ENCODE measurements around the gene RBPJL.
A peak's percentile ranks its signal among the peaks of the same experiment; 100 is the strongest.

Gene RBPJL

DNA sequence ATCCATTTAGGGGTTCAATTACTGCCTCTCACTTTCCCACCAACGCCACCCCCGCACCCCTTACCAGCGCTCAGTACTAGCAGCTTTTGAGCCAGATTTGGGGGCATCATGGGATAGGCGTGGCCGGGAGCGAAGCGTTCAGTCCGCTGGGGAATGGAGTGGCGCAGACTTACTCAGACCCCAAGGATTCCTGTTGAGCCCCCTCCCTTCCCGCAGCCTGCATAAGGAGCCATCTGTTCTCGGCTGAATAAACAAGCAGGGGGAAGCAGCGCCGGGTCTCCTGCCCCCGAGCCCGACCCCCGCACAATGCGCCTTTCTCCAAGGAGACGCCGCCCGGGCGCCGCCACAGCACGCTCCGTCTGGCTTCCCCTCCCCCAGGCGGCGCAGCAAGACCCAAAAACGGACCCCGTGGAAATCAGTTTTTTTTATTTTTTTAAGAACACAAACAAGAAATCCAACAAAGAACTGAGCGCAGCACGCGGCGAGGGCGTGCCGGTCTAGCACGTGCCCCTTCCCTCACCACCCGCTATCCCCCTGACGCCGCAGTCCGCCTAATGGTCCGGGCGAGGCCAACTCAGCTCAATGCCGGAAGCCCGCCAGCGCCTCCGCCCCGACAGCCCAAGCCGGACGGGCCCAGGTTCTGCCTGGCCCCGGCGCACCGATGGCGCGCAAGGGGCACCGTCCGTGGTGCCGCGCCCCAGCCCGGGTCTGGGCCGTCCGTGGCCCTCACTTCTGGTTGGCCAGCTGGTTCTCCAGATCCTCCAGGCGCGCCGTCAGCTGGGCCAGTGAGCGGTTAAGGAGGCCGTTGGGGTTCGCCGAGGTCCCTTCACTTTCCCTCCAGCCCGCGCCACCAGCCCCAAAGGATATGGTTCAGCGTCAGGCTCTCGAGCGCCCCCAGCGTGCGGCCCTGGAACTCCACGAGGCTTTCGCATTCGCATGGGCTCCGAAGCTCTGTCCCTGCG lies 13.3 kb upstream of the RBPJL start:
- DNase-seq, result no peak

DNA sequence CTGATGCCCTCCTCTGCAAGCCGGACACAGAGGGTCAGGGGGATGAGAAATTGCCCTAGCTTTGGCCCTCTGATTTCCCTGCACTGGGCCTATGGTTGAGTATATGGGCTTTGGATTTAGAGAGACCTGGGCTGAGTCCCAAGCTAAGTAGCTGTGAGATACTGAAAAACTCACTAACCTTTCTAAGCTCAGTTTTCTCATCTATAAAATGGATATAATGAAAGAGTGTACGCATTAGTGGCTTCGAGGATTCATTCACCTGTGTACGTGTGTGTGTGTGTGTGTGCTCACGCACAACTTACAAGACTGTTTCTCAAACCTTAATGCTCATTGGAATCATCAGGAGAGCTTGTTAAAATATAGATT lies 12.7 kb upstream of the RBPJL start:
- no peak for DNase-seq

DNA sequence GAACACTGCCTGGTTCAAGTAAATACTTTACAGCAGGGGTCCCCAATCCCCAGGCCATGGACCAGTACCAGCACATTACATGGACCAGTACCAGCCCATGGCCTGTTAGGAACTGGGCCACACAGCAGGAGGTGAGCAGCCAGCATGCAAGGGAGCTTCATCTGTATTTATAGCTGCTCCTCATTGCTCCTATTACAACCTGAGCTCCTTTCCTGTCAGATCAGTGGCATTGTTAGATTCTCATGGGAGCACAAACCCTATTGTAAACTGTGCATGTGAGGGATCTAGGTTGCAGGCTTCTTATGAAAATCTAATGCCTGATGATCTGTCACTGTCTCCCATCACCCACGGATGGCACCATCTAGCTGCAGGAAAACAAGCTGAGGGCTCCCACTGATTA lies 12.0 kb upstream of the RBPJL start:
- DNase-seq, result no peak

DNA sequence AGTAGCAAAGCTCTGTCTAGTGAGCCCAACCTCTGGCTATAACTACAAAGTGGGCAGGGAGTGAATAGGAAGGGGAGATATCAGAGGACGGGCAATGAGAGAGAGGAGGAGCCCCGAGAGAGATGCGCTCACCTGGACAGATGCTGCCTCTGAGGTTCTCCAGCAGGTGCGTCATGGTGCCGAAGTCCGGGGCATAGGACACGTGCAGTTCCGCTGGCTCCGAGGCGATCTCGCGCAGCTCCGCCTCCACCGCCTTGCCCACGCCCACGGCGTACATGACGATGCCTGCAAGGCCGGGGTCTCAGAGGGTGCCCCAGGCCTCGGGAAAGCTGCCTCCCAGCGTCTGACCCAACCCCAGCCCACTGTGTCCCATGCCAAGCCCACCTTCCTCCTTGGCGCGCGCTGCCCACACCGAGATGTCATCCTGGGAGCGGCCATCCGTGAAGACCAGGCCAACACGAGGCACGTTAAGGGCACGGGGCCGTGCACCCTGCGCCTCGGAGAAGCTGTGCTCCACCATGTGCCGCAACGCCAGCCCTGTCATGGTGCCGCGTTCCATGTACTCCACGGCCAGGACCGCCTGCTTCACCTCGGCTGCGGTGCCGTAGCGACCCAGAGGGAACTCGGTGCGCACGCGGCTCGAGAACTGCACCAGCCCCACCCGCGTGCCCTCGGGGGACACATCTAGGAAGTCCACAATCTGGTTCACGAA lies 8.7 kb upstream of the RBPJL start:
- DNase-seq, result no peak

- no peak for DNase-seq
These were observed 6.9 kb upstream of the RBPJL start for GRCh38 chr20:45299786-45300185.

DNA sequence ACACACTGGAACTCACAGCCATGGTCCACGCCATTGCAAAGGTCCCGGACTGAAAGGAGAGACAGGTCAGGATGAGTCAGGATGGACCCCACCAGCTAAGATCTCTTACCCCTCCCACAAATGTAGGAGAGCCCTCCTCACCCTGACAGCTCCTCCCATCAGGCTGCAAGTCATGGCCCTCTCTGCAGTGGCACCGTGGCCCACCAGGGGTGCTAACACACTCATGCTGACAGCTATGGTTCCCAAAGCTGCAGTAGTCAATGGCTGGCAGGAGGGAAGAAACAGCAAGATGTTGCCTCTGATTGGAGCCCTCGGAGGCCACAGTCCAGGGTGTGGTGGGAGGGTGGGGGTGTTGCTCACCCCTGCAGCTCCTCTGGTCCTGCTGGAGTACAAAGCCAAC lies 5.7 kb upstream of the RBPJL start:
- no peak for DNase-seq

GRCh38 chr20:45301824-45302271 lies 4.8 kb upstream of the RBPJL start:
- no peak for DNase-seq

DNA sequence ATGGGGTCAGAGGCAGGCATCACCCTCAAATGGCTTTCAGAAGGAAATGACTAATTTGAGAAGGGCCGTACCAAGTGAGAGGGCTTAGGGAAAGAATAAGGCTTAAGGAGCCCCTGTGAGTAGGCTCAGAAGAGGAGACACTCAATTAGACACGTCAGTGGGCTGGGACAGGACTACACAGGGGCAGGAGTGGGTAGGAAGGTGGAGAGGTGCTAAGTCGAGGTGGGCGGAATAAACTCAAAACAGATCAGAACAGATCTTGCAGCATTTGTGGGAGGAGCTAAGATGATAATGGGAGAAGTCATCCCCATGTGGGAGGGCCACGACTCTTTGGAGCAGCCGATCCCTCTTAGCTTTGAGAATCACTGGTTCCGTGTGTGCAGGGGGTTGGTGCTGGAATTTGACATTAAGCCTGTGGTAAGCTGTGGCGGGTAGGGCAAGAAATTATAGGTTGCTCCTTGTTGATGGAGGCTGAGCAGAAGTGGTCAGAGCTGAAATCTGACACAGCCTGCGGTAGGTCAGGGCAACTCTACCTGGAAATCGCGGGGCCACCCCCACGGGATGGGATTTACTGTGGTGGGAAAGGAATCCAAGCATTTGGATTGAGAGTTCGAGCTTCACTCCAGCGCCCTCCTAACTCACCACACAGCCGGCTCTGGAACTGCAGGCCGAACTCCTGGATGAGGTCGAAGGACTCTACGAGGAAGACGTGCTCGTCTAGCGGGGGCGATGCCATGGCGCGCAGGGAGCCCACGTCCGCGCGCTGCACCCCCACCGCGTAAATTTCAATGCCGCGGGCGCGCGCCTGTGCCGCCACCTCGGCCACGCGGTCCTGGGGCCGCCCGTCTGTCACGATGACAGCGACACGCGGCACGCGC lies 2.8 kb upstream of the RBPJL start:
- no peak for DNase-seq

- no peak for DNase-seq
These were observed 2.1 kb upstream of the RBPJL start for GRCh38 chr20:45304464-45304999.

DNA sequence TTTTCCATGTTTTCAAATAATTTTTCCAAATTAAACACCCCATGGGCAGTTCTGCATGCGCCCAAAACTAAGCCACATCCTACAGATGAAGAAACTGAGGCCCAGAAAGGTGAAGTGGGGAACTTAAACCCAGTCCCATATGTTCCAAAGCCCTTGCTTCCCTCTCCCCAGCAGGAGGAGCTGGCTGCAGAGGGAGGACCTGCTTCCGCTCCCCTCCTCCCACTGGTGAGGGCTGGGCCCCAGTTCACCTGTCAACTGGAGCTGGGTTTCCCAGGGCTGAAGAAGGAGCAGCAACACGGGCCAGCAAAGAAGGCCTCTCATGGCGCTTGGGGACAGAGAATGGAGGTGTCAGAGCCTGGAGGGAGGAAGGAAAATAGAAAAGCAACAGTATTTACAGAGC lies 1.4 kb upstream of the RBPJL start:
- DNase-seq, result no peak

GRCh38 chr20:45307076-45307640 lies 518 bp downstream of the RBPJL start:
- DNase-seq, result no peak

DNA sequence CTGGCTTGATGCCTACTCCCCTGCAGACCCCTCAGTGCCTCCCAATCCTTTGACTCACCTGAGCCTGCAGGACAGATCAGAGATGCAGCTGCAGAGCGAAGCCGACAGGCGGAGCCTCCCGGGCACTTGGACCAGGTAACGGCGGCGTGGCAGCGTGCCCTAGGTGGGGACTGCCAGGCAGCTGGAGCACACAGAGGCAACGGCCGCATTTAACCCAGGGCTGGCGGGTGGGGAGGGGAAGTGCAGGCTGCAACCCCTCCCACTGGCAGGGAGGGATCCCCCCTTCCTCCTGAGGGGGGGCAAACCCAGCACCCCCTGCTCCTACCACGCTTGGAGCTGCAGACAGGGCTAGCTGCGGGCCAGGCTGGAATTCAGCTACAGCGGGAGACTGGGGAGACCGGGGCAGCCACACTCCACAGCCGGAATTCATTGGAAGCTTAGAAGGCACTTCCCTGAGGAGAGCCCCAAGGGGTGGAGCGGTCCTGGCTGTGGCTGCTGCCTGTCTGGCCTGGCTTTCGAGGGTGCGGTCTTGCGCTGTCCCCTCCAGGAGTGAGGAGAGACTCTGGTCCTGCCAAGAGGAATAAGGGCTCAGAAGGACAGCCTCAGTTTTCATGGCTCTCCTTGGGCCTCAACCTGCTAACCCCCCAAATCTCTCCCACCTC lies 1.6 kb downstream of the RBPJL start, which contains the start of gene MATN4:
TSS of gene MATN4 (minus strand) at position 183 of the 662 bp plus-strand sequence. CDS start 2,717 bp downstream, outside the sequence.
- DNase-seq, result no peak

GRCh38 chr20:45309075-45309474 lies 2.4 kb downstream of the RBPJL start:
- no peak for DNase-seq

DNA sequence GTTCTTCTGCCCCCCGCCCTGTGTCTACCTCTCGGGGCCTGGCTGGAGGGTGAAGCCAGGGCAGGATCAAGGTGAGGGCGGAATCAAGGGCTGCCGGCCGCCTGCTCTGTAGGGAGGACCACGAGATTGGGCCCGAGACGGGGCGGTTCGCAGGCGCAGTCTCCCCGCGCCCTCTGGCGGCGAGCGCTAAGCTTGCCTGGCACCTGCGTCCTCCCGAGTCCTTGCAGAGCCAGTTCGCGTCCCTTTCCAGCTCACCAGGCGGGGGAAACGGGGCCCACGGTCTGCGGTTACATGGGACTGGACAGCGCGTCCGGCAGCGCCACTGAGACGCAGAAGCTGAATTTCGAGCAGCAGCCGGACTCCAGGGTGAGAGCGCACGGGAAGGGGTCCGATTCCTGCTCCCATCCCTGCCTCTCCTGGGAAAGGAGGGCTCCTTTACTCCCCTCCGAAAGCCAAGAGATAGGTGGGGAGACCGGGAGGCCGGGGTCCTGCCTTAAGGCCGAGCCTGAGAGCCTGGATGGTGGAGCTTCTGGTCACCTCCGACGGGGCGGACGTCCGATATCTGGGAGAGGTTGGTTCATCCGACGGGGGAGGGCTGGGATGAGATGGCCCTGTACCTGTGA lies 5.1 kb downstream of the RBPJL start:
- no peak for DNase-seq

GRCh38 chr20:45312241-45312640 lies 5.6 kb downstream of the RBPJL start:
- DNase-seq, result no peak

- peak; percentile 20 for DNase-seq
These were observed 6.5 kb downstream of the RBPJL start for GRCh38 chr20:45313065-45313695.

- no peak for DNase-seq
These were observed 7.3 kb downstream of the RBPJL start for GRCh38 chr20:45313943-45314342.

DNA sequence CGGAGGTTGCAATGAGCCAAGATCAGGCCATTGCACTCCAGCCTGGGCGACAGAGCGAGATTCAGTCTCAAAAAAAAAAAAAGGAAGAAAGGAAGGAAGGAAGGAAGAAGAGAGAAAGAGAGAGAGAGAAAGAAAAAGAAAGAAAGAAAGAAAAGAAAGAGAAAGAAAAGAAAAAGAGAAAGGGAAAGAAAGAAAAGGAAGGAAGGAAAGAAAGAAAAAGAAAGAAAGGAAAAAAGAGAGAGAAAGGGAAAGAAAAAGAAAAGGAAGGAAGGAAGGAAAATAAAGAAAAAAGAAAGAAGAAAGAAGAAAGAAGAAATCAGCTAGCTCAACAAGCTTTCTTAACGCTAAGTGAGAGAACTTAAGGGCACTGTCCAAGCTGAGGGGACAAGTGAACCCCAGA lies 9.0 kb downstream of the RBPJL start:
- DNase-seq, result no peak

GRCh38 chr20:45316150-45317080 lies 9.8 kb downstream of the RBPJL start:
- DNase-seq, result no peak

GRCh38 chr20:45317826-45318225 lies 11.2 kb downstream of the RBPJL start:
- no peak for DNase-seq

All from DMS79 treated with DMSO at 0.1 percent for 48 hours (cell line).